ENCODE results near the gene RGR. TPM values are rescaled to one million over a fixed set of nuclear protein-coding genes. Genes with fewer than 3 reads are reported as not detected.

Gene RGR
- total RNA-seq, 1 experiment from 2014 or later = not detected

DNA sequence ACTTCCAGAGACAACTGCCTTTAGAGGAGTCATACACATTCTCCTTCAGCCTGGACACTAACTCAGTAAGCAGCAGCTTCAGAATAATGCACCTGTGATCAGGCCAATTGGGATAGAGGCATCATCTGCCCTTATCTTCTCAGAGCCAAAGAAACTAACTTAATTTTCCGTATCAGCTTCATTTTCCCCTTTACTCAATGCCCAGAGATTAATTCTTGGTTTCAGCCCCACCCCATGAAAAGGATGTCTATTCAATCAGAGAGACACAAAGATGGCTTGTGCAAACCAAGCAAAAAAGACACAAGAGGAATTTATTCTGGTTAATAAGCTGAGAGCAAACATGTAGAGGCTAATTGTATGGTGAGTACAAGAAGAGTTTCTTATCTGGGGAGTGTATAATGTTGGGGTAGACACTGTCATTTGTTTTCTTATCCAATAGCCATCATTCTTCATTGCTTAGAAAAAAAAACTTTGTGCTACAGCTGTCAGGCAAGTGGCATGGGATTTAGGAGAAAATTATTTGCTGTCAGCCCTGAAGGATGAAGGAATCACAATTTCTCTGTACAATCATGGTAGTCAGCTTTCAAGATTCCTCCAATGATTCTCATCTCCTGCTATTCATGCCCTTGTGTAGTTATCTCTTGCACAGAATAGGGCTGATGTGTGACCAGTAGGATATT lies 44.8 kb downstream of the RGR start:
- intact Hi-C loops (cut with micrococcal nuclease; ENCODE audit: unreplicated experiment) (no loop called here), in situ Hi-C loops (cut with HindIII; ENCODE audit: low pct_unique_long_range_greater_than_20kb, low sequenced_read_pairs) (no loop called here)
- no peaks in the 10 kb centered on the region for H3K9me3 ChIP-seq (ENCODE audit: control insufficient read depth, insufficient read depth, low read depth, low read length)
- H3K27ac ChIP-seq (ENCODE audit: low read length) = no peak overlapping the region
- H3K4me3 ChIP-seq (ENCODE audit: low read depth in 2 of 2, low read length in 2 of 2) = no peak overlapping the region
- no TSS peak for BruUV-seq (replicated peaks)
- POLR2A ChIA-PET = no interaction called here
- DNase-seq (ENCODE audit: low read depth, low spot score) = no peak
- H3K36me3 ChIP-seq (ENCODE audit: control insufficient read depth, insufficient read depth, low read length) = no peaks in the 10 kb centered on the region
- CTCF ChIA-PET = no interaction called here
- TF ChIP-seq, protein P1, sequence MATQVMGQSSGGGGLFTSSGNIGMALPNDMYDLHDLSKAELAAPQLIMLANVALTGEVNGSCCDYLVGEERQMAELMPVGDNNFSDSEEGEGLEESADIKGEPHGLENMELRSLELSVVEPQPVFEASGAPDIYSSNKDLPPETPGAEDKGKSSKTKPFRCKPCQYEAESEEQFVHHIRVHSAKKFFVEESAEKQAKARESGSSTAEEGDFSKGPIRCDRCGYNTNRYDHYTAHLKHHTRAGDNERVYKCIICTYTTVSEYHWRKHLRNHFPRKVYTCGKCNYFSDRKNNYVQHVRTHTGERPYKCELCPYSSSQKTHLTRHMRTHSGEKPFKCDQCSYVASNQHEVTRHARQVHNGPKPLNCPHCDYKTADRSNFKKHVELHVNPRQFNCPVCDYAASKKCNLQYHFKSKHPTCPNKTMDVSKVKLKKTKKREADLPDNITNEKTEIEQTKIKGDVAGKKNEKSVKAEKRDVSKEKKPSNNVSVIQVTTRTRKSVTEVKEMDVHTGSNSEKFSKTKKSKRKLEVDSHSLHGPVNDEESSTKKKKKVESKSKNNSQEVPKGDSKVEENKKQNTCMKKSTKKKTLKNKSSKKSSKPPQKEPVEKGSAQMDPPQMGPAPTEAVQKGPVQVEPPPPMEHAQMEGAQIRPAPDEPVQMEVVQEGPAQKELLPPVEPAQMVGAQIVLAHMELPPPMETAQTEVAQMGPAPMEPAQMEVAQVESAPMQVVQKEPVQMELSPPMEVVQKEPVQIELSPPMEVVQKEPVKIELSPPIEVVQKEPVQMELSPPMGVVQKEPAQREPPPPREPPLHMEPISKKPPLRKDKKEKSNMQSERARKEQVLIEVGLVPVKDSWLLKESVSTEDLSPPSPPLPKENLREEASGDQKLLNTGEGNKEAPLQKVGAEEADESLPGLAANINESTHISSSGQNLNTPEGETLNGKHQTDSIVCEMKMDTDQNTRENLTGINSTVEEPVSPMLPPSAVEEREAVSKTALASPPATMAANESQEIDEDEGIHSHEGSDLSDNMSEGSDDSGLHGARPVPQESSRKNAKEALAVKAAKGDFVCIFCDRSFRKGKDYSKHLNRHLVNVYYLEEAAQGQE (IDR thresholded peaks at IDR 0.05; ENCODE audit: insufficient read depth in 1 of 2, low read depth in 2 of 2, low read length in 1 of 2) = no peak
- TF ChIP-seq TCF7L2 (IDR thresholded peaks at IDR 0.05; ENCODE audit: low read depth, low read length) (no peak), SIN3A (IDR thresholded peaks at IDR 0.05; ENCODE audit: borderline replicate concordance, insufficient read depth, low read depth, low read length) (no peak), POLR2AphosphoS5 (IDR thresholded peaks at IDR 0.05; ENCODE audit: low read depth, low read length) (no peak)
- TF ChIP-seq, protein P2, sequence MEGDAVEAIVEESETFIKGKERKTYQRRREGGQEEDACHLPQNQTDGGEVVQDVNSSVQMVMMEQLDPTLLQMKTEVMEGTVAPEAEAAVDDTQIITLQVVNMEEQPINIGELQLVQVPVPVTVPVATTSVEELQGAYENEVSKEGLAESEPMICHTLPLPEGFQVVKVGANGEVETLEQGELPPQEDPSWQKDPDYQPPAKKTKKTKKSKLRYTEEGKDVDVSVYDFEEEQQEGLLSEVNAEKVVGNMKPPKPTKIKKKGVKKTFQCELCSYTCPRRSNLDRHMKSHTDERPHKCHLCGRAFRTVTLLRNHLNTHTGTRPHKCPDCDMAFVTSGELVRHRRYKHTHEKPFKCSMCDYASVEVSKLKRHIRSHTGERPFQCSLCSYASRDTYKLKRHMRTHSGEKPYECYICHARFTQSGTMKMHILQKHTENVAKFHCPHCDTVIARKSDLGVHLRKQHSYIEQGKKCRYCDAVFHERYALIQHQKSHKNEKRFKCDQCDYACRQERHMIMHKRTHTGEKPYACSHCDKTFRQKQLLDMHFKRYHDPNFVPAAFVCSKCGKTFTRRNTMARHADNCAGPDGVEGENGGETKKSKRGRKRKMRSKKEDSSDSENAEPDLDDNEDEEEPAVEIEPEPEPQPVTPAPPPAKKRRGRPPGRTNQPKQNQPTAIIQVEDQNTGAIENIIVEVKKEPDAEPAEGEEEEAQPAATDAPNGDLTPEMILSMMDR (IDR thresholded peaks at IDR 0.05) = no peak
- no peak for ATAC-seq
- H3K4me1 ChIP-seq (ENCODE audit: control insufficient read depth, insufficient read depth, low read length) = no peaks in the 10 kb centered on the region
- peaks cover 11% of the 10 kb centered on the region for H3K27me3 ChIP-seq (ENCODE audit: control insufficient read depth, insufficient read depth, low read length)

DNA sequence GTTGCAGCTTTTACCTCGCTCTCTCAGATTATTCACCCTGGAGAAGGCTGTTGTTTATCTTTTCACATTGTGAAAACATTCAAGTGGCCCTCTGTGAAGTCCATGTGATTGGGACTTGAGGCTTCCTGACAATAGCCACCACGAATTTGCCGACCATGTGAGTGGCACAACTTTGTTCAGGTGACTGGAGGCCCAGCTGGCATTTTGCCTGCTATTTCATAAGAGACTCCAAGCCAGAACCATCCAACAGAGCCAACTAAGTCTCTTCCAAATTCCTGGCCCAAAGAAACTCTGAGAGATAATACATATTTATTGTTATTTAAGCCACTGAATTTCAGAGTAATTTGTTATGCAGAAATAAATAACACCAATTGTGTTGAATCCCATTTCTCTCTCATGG lies 45.4 kb downstream of the RGR start:
- Histone ChIP-seq H3K27me3 (ENCODE audit: control insufficient read depth, insufficient read depth, low read length) (peaks cover 11% of the 10 kb centered on the region), H3K9me3 (ENCODE audit: control insufficient read depth, insufficient read depth, low read depth, low read length) (no peaks in the 10 kb centered on the region), H3K4me3 (ENCODE audit: low read depth in 2 of 2, low read length in 2 of 2) (no peak overlapping the region), H3K36me3 (ENCODE audit: control insufficient read depth, insufficient read depth, low read length) (no peaks in the 10 kb centered on the region), H3K4me1 (ENCODE audit: control insufficient read depth, insufficient read depth, low read length) (no peaks in the 10 kb centered on the region), H3K27ac (ENCODE audit: low read length) (no peak overlapping the region)
- DNase-seq (ENCODE audit: low read depth, low spot score) = no peak
- no peak for ATAC-seq
- TF ChIP-seq SIN3A (IDR thresholded peaks at IDR 0.05; ENCODE audit: borderline replicate concordance, insufficient read depth, low read depth, low read length) = no peak
- TF ChIP-seq POLR2AphosphoS5 (IDR thresholded peaks at IDR 0.05; ENCODE audit: low read depth, low read length) = no peak
- TF ChIP-seq, protein P1 (IDR thresholded peaks at IDR 0.05; ENCODE audit: insufficient read depth in 1 of 2, low read depth in 2 of 2, low read length in 1 of 2) = no peak
- TF ChIP-seq, protein P2 (IDR thresholded peaks at IDR 0.05) = no peak
- intact Hi-C loops (cut with micrococcal nuclease; ENCODE audit: unreplicated experiment) = no loop called here
- no TSS peak for BruUV-seq (replicated peaks)
- in situ Hi-C loops (cut with HindIII; ENCODE audit: low pct_unique_long_range_greater_than_20kb, low sequenced_read_pairs) = no loop called here
- CTCF ChIA-PET = no interaction called here
- POLR2A ChIA-PET = no interaction called here
